GM11168 (cell line): ENCODE results near the gene RTN4R.

ENCODE experiments used
- in situ Hi-C: fragments of 300-500 bp; cut with MboI; formaldehyde crosslinking; loops from one replicate; pipeline ENCODE4 v1.12.0; 2022; ENCODE audit warnings: low sequenced_read_pairs; ENCODE audit not compliant: unreplicated experiment

RTN4R gene

DNA sequence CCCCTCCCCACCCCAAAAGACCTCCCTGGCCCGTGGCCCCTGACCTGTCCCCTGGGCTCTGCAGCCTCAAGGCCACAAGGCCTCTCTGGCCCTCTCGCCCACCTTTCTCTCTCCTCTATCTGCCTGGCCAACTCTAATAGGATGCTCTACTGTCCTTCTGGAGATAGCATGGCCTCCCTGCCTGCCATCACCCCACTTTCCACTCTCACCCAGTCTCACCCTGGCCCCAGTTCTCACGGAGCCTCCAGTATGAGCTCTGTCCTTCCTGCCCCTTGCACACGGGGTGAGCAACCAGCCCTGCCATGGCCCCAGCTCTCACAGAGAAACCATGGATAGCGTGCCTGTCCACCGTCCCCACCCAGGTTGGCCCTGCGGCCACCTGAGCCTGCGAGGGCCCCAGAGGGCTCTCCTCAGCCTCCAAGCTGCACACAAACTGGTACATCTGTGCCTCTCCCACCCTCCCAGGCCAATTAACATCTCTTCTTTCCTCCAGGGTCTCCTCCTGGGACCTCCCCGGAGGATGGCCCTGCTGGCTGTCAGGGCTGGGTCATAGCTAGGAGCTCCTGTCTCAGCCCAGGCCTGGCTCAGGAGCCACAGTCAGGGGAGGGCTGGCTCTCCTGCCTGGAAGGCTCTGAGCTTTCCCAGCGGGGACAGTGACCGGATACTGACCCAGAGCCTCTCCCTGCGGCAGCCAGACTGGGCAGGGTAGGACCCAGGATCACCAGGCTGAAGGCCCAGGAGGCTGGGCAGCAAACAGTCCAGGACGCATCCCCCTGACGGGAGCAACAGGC lies 22.3 kb downstream of the RTN4R start:
- in situ Hi-C loops: no loop called here

DNA sequence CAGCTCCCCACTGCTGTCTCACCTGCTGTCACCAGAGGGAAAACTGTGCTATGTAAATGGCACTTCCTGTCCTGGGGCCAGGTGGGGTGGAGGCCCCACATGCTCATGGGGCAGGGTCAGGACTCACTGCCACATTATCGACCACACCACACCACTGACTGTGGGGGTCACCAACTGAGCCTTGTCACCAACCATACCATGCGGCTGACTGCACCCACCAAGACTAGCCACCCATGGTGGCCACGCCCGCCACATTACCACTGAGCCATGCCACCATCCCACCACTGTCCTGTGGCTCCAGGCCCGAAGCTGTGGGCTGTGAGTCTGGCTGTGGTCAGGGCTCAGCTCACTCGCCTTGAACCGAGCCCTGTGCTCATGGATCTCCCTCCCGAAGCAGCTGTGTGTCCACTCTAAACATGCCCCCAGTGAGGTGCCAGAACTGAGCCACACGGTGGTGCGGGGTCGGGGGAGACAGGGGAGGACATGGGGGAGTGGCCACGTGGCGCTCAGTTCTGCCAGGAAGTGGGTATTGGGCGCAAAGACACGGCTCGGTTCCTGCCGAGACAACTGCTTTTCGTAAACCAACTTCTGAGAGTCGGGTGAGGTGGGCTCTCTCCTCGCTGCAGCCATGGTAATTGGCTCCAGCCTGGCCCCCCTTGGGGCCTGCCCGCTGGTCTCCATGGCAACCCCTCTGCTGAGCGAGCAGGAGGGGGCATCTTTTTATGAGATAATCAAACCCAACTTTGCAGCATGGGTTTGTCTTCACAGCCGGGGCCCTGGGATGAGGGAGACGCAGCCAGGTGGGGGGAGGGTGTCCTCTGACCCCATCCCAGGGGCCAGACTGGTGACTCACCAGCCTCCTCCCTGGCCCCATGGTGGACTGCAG lies 23.2 kb downstream of the RTN4R start:
- in situ Hi-C loops: no loop called here

DNA sequence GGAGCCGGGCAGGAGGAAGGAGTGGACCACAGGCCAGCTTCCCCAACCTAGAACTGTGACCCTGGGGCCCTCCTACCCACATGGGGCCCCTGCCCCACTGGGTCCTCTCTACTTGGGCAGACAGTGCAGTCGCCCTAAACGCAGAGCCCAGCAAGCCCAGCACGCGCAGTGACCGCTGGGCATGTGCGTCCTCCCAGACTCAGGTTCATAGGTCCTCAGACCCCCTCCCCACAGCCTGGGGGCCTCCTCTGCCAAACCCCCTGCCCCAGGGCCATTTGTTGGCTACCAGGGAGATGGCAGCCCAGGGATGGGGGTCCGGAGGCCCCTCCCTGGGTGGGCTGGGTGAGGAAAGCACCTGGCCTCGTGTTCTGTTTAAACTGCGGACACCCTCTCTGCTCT lies 23.9 kb downstream of the RTN4R start:
- in situ Hi-C loops: no loop called here

DNA sequence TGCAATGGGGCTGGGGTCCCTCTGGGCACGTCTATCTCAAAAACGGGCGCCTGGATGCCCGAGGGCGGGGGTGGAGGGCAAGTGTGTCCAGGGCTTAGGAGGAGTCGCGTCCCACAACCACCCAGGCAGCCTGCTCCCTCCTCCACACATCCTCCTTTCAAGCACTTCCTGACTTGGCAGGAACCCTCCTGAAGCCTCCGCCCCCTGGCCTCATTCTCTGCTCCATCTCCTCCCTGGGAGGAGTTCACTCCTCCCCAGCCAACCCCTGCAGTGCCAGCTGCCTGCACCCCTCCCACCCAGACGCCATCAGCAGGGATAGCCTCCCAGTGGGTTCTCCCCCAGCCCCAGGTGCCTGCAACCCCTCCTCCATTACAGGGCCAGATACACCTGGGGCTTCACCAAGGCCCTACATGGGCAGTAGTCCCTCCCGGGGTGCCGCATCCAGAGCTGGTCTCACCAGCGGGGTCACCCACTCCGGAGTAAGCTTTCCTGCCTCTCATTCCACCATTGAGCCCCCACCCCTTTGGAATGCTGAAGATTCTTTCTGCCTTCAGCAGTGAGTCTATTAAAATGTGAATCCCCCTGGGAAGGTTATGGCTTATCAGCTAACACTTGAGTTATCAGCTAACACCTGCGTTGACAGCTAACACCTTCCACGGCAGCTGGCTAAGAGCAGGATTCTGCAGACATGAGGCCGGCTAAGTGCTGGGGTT lies 24.4 kb downstream of the RTN4R start:
- in situ Hi-C loops: no loop called here

GRCh38 chr22:20243176-20243536 lies 25.0 kb downstream of the RTN4R start:
- in situ Hi-C loops: no loop called here

DNA sequence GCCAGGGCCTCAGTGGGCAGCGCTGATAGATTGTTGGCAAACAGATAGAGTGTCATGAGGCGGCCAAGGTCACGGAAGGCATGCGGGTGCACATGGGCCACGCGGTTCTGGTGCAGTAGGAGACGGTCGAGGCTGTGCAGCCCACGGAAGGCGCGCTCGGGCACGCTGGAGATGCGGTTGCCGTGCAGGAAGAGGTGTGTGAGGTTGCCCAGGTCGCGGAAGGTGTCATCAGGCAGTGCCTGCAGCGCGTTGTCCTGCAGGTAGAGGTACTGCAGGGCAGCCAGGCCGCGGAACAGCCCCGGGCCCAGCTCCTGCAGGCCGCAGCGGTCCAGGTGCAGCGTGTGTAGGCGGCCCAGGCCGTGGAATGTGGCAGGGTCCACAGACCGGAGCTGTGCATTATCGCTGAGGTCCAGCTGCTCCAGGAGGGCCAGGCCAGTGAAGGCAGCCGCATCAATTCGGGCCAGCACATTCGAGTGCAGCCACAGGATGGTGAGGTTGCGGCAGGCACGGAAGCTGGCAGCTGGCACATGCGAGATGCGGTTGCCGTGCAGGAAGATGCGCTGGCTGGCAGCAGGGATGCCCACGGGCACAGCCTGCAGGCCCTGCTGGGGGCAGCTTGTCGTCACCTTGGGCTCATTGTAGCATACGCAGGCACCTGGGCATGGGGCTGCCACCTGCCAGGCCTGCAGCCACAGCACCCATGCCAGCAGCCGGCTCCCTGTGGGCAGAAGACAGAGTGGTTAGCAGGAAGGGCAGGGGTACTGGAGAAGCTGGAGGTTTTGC lies 25.5 kb downstream of the RTN4R start:
- in situ Hi-C loops: no loop called here

DNA sequence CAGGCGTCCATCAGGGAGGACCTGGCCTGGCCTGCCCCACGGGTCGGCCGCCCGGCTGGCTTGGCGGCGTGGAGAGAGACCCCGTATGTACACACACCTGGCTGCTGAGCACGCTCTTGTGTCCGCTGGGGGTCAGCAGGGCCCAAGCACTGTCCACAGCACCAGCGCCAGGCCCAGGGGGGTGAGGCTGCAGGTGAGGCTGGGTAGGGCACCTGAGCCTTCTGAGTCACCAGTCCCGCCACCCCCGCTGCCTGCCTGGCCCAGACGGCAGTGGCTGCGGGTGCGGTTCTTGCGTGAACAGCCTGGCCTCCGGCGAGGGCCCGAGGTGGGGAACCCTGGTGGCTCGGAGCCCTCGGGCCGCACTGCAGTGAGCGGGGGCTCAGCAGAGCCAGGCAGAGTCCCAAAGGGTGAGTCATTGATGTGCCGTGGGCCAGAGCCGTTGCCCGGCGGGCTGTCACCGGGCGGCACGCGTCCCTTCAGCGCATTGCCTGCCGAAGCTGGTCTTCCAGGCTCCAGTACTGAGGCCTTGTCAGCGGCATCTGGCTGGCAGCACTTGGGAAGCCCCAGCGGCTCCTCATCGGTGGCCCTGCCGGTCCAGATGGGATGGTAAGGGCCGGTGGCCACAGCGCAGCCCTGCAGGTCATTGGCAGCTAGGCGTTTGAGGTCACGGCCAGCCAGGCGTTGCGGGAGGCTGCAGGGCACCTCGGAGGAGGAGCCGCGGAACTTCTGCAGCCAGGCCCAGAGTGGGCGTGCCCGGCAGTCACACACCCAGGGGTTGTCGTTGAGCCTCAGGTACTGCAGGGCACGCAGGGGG lies 26.3 kb downstream of the RTN4R start:
- in situ Hi-C loops: no loop called here

- in situ Hi-C loops: no loop called here
These were observed 27.2 kb downstream of the RTN4R start for GRCh38 chr22:20240900-20241299.

DNA sequence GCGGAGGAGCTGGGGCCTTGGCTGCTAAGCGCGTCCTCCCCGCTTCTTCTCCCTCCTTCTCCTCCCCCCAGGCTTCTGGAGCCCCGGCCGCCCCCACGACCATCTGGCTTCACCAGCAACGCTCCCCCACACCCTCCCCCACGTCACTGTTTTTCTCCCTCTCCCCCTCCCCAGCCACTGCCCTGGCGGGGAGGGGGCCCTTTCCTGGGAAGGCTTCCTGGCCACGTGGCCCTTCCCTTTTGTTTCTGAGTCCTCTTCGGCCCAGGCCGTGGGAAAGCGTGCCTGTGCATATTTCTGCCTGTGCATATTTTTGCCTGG lies 27.7 kb downstream of the RTN4R start:
- in situ Hi-C loops: no loop called here

- in situ Hi-C loops: loop anchor here (5.0 kb wide), 1 partner anchor 73 kb away; no protein-coding TSS in a partner anchor
These were observed 28.3 kb downstream of the RTN4R start for GRCh38 chr22:20239676-20240446.

- in situ Hi-C loops: loop anchor here (5.0 kb wide), 1 partner anchor 72 kb away; no protein-coding TSS in a partner anchor
These were observed 29.0 kb downstream of the RTN4R start for GRCh38 chr22:20238901-20239675.

GRCh38 chr22:20238536-20238900 lies 29.6 kb downstream of the RTN4R start:
- in situ Hi-C loops: loop anchor here (5.0 kb wide), 1 partner anchor 71 kb away; no protein-coding TSS in a partner anchor

DNA sequence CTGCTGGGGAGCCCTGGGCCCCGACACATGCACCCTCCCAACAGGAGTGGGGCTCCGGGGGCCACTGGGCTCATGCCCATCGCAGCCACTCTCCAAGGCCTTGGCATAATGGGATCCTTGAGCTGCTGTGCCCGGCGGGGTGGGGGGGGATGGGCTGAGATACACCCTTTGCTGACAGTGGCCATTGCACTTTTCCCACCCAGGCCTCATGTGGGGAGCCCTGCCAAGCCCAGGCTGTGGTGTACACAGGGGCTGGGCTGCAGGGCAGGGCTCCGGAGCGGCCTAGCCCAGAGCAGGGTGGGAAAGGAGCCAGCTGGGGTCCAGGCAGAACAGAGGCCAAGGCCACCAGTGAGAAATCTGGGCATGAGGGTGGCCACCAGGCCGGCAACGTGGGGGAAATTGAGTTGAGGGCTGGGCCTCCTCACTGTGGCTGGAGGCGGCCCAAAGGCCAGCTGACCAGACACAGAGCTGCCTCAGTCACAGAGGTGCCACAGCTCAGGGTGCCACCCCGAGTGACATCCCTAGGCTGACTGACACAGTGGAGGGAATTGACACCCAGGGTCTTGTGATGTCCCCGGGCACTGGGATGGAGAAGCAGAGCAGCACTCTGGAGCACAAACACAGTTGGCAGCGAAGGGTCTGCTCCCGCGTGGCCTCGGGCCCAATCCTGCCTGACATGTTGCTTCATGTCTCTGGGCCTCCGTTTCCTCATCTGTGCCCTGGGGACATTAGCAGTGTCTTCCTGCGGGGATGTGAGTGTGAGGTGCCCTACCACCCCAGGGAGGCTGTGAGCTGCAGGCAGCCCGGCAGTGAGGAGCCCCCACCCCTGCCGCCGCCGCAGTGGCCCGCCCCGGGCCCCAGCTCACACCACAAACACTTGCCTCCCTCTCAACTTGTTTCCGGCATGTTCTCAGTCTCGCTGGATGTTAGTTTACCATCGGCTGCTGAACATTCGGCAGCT lies 30.4 kb downstream of the RTN4R start:
- in situ Hi-C loops: loop anchor here (5.0 kb wide), 1 partner anchor 70 kb away; no protein-coding TSS in a partner anchor

- in situ Hi-C loops: loop anchor here (5.0 kb wide), 1 partner anchor 69 kb away; no protein-coding TSS in a partner anchor
These were observed 31.9 kb downstream of the RTN4R start for GRCh38 chr22:20236052-20236717.

GRCh38 chr22:20235389-20235991 lies 32.6 kb downstream of the RTN4R start:
- in situ Hi-C loops: loop anchor here (5.0 kb wide), 1 partner anchor 68 kb away; no protein-coding TSS in a partner anchor
